ENCODE data around the gene SLC17A6.

- TF ChIP-seq POLR2A (IDR thresholded peaks at IDR 0.05) = no peak
- TF ChIP-seq, protein P1, sequence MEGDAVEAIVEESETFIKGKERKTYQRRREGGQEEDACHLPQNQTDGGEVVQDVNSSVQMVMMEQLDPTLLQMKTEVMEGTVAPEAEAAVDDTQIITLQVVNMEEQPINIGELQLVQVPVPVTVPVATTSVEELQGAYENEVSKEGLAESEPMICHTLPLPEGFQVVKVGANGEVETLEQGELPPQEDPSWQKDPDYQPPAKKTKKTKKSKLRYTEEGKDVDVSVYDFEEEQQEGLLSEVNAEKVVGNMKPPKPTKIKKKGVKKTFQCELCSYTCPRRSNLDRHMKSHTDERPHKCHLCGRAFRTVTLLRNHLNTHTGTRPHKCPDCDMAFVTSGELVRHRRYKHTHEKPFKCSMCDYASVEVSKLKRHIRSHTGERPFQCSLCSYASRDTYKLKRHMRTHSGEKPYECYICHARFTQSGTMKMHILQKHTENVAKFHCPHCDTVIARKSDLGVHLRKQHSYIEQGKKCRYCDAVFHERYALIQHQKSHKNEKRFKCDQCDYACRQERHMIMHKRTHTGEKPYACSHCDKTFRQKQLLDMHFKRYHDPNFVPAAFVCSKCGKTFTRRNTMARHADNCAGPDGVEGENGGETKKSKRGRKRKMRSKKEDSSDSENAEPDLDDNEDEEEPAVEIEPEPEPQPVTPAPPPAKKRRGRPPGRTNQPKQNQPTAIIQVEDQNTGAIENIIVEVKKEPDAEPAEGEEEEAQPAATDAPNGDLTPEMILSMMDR (IDR thresholded peaks at IDR 0.05 in 8 of 11, conservative IDR thresholded peaks at IDR 0.05 in 3 of 11) = no peak
- TF ChIP-seq POLR2AphosphoS5 (IDR thresholded peaks at IDR 0.05) = no peak
These were observed 2.1 kb downstream of the SLC17A6 start for GRCh38 chr11:22340235-22340634.
